Measurements from ENCODE around the gene GANC. TPM values are rescaled to one million over a fixed set of nuclear protein-coding genes. Genes with fewer than 3 reads are reported as not detected.
"Not testable (repeated sequence)": the region's sequence is repeated elsewhere in the genome, so short reads cannot be mapped to it uniquely, and the experiment has no call there.

GANC gene
- total and polyA plus RNA-seq, 4 donors, result 19.6 to 105 (median 53.6) TPM

DNA sequence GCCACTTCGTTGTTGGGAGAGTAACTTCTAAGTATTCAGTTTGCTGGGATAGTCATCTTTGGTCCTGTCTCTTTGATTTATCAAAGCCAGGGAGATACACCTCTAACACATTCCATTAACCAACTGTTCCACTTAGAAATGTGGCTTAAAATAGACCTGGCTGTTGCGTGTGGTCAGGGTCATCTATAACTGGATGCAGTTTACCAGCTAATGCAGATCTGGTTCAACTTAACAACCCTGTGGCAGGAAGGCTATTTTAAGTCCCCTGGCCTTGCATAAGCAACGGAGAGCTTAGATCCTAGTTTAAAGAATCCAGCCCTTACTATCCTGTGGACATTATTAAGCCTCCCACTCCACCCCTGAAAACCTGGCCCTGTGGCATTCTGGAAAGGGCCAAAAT is 58.2 kb downstream of the GANC start:
- ATAC-seq (ENCODE audit: insufficient read depth, low FRiP score) (no peak), DNase-seq (no peak)
- WGBS, 2 donors, result 87 to 90% methylated on average over 3 of the region's 3 CpGs
- Histone ChIP-seq H3K9ac (ENCODE audit: insufficient read depth in 1 of 2, low read length in 2 of 2) (no peak overlapping the region), H3K9me3 (ENCODE audit: control insufficient read depth in 4 of 4, insufficient read depth in 3 of 4, low read length in 3 of 4) (peaks cover 0 to 13% (median 3%) of the 10 kb centered on the region in 4 donors), H3K36me3 (ENCODE audit: control insufficient read depth in 4 of 4, insufficient read depth in 4 of 4, low read length in 4 of 4) (peaks cover 0 to 25% (median 9%) of the 10 kb centered on the region in 4 donors), H3K27ac (ENCODE audit: low read depth in 1 of 2, low read length in 1 of 2) (no peak overlapping the region), H3K27me3 (ENCODE audit: control insufficient read depth in 3 of 3, insufficient read depth in 3 of 3, low read length in 2 of 3) (no peaks in the 10 kb centered on the region), H3K4me3 (no peak overlapping the region), H3K4me1 (ENCODE audit: control insufficient read depth in 5 of 5, insufficient read depth in 5 of 5, low read length in 5 of 5) (no peaks in the 10 kb centered on the region)
- TF ChIP-seq, protein P1, sequence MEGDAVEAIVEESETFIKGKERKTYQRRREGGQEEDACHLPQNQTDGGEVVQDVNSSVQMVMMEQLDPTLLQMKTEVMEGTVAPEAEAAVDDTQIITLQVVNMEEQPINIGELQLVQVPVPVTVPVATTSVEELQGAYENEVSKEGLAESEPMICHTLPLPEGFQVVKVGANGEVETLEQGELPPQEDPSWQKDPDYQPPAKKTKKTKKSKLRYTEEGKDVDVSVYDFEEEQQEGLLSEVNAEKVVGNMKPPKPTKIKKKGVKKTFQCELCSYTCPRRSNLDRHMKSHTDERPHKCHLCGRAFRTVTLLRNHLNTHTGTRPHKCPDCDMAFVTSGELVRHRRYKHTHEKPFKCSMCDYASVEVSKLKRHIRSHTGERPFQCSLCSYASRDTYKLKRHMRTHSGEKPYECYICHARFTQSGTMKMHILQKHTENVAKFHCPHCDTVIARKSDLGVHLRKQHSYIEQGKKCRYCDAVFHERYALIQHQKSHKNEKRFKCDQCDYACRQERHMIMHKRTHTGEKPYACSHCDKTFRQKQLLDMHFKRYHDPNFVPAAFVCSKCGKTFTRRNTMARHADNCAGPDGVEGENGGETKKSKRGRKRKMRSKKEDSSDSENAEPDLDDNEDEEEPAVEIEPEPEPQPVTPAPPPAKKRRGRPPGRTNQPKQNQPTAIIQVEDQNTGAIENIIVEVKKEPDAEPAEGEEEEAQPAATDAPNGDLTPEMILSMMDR (IDR thresholded peaks at IDR 0.05; ENCODE audit: control extremely low read depth, extremely low read depth), result no peak

DNA sequence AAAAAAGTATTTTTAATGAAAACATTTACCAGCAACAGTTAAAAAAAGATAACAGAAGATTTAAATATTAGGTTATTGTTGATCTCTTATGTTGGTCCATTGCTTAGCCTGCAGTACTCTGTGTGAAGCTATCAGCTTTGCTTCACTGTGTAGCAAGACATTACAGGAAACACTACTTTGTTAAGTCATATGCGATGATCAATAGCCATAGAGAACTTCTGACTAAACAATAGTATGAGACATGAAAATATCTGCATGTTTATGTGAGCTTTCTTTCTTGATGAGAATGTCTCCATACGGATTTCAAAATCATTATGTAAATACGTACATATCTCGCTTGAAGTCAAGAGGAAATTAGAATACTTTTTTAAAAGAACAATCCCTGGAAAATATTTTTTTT is 59.3 kb downstream of the GANC start:
- Histone ChIP-seq H3K4me1 (ENCODE audit: control insufficient read depth in 5 of 5, insufficient read depth in 5 of 5, low read length in 5 of 5) (no peaks in the 10 kb centered on the region), H3K9ac (ENCODE audit: insufficient read depth in 1 of 2, low read length in 2 of 2) (no peak overlapping the region), H3K9me3 (ENCODE audit: control insufficient read depth in 4 of 4, insufficient read depth in 3 of 4, low read length in 3 of 4) (peaks cover 0 to 13% (median 3%) of the 10 kb centered on the region in 4 donors), H3K27ac (ENCODE audit: low read depth in 1 of 2, low read length in 1 of 2) (no peak overlapping the region), H3K4me3 (no peak overlapping the region), H3K36me3 (ENCODE audit: control insufficient read depth in 4 of 4, insufficient read depth in 4 of 4, low read length in 4 of 4) (peaks cover 0 to 16% (median 6%) of the 10 kb centered on the region in 4 donors), H3K27me3 (ENCODE audit: control insufficient read depth in 3 of 3, insufficient read depth in 3 of 3, low read length in 2 of 3) (no peaks in the 10 kb centered on the region)
- no peak for ATAC-seq (ENCODE audit: insufficient read depth, low FRiP score)
- TF ChIP-seq, protein P1 (IDR thresholded peaks at IDR 0.05; ENCODE audit: control extremely low read depth, extremely low read depth), result no peak
- 49 to 83% methylated on average over 4 of the region's 4 CpGs for WGBS, 2 donors
- DNase-seq, result no peak

DNA sequence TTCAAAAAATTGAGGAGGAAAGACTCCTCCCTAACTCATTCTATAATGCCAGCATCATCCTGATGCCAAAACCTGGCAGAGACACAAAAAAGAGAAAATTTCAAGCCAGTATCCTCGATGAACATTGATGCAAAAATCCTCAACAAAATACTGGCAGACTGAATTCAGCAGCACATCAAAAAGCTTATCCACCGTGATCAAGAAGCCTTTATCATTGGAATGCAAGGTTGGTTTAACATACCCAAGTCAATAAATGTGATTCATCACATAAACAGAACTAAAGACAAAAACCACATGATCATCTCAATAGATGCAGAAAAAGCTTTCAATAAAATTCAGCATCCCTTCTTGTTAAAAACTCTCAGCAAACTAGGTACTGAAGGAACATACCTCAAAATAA is 62.1 kb downstream of the GANC start:
- DNase-seq (no peak), ATAC-seq (ENCODE audit: insufficient read depth, low FRiP score) (no peak)
- H3K27me3 ChIP-seq (ENCODE audit: control insufficient read depth in 3 of 3, insufficient read depth in 3 of 3, low read length in 2 of 3), result no peaks in the 10 kb centered on the region
- no peak overlapping the region for H3K27ac ChIP-seq (ENCODE audit: low read depth in 1 of 2, low read length in 1 of 2)
- H3K9me3 ChIP-seq (ENCODE audit: control insufficient read depth in 4 of 4, insufficient read depth in 3 of 4, low read length in 3 of 4), result peaks cover 0 to 13% (median 3%) of the 10 kb centered on the region in 4 donors
- TF ChIP-seq, protein P1 (IDR thresholded peaks at IDR 0.05; ENCODE audit: control extremely low read depth, extremely low read depth), result no peak
- peaks cover 0 to 6% (median 3%) of the 10 kb centered on the region in 4 donors for H3K36me3 ChIP-seq (ENCODE audit: control insufficient read depth in 4 of 4, insufficient read depth in 4 of 4, low read length in 4 of 4)
- H3K4me3 ChIP-seq, result no peak overlapping the region
- WGBS, 2 donors, result 97% methylated on average over 2 of the region's 2 CpGs
- no peak overlapping the region for H3K9ac ChIP-seq (ENCODE audit: insufficient read depth in 1 of 2, low read length in 2 of 2)
- H3K4me1 ChIP-seq (ENCODE audit: control insufficient read depth in 5 of 5, insufficient read depth in 5 of 5, low read length in 5 of 5), result peaks cover 0 to 7% (median 0%) of the 10 kb centered on the region in 5 donors

DNA sequence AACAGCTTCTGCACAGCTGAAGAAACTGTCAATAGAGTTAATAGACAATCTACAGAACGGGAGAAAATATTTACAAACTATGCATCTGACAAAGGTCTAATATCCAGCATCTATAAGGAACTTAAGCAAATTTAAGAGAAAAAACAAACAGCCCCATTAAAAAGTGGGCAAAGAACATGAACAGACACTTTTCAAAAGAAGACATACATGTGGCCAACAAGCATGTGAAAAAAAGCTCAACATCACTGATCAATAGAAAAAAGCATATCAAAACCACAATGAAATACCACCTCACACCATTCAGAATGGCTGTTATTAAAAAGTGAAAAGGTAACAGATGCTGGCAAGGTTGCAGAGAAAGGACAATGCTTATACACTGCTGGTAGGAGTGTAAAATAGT is 63.6 kb downstream of the GANC start:
- 94 to 100% methylated on average over 1 of the region's 1 CpG for WGBS, 2 donors
- not testable (repeated sequence) for ATAC-seq (ENCODE audit: insufficient read depth, low FRiP score); H3K27me3 ChIP-seq (ENCODE audit: control insufficient read depth in 3 of 3, insufficient read depth in 3 of 3, low read length in 2 of 3); H3K27ac ChIP-seq (ENCODE audit: low read depth in 1 of 2, low read length in 1 of 2); DNase-seq; H3K4me3 ChIP-seq; H3K9ac ChIP-seq (ENCODE audit: insufficient read depth in 1 of 2, low read length in 2 of 2); H3K36me3 ChIP-seq (ENCODE audit: control insufficient read depth in 4 of 4, insufficient read depth in 4 of 4, low read length in 4 of 4); H3K4me1 ChIP-seq (ENCODE audit: control insufficient read depth in 5 of 5, insufficient read depth in 5 of 5, low read length in 5 of 5)
- peaks cover 0 to 13% (median 3%) of the 10 kb centered on the region in 4 donors for H3K9me3 ChIP-seq (ENCODE audit: control insufficient read depth in 4 of 4, insufficient read depth in 3 of 4, low read length in 3 of 4)

DNA sequence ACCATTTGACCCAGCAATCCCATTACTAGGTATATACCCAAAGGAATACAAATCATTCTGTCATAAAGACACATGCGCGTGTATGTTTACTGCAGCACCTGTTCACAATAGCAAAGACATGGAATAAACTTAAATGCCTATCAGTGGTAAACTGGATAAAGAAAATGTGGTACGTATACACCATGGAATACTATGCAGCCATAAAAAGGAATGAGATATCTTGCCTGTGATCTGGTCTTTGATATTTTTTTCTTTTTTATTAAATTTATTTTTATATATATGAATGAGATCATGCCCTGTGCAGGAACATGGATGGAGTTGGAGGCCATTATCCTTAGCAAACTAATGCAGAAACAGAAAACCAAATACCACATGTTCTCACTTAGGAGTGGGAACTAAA is 64.1 kb downstream of the GANC start:
- H3K36me3 ChIP-seq (ENCODE audit: control insufficient read depth in 4 of 4, insufficient read depth in 4 of 4, low read length in 4 of 4); H3K4me1 ChIP-seq (ENCODE audit: control insufficient read depth in 5 of 5, insufficient read depth in 5 of 5, low read length in 5 of 5); DNase-seq; ATAC-seq (ENCODE audit: insufficient read depth, low FRiP score); H3K27ac ChIP-seq (ENCODE audit: low read depth in 1 of 2, low read length in 1 of 2); H3K4me3 ChIP-seq; H3K9ac ChIP-seq (ENCODE audit: insufficient read depth in 1 of 2, low read length in 2 of 2); H3K27me3 ChIP-seq (ENCODE audit: control insufficient read depth in 3 of 3, insufficient read depth in 3 of 3, low read length in 2 of 3): not testable (repeated sequence)
- H3K9me3 ChIP-seq (ENCODE audit: control insufficient read depth in 4 of 4, insufficient read depth in 3 of 4, low read length in 3 of 4), result peaks cover 0 to 13% (median 3%) of the 10 kb centered on the region in 4 donors
- 98 to 99% methylated on average over 3 of the region's 3 CpGs for WGBS, 2 donors

Measured in lung (tissue), 12 donors.